Measurements from ENCODE around the gene RAET1L. TPM values are rescaled to one million over a fixed set of nuclear protein-coding genes. Genes with fewer than 3 reads are reported as not detected.
A peak's percentile ranks its signal among the peaks of the same experiment; 100 is the strongest.

The RAET1L gene
- total RNA-seq, 4 donors from 2014 or later: 1.2 to 7.1 (median 3.6) TPM

- no peak overlapping the region for H3K4me3 ChIP-seq (ENCODE audit: low read depth, poor library complexity, severe bottlenecking)
- no peak for DNase-seq (ENCODE audit: low spot score in 2 of 2)
- intact Hi-C loops (cut with DNase I; ENCODE audit: low total_unique reads): no loop called here
- 84 to 87% methylated on average over 19 of the region's 19 CpGs for WGBS, 2 donors
- TF ChIP-seq POLR2A (IDR thresholded peaks at IDR 0.05) (no peak), CTCF (IDR thresholded peaks at IDR 0.05) (no peak)
Observed at GRCh38 chr6:150043501-150044412, 18.4 kb upstream of the RAET1L start.

GRCh38 chr6:150043096-150043495, 17.8 kb upstream of the RAET1L start:
- 87 to 94% methylated on average over 13 of the region's 13 CpGs for WGBS, 2 donors
- DNase-seq (ENCODE audit: low spot score in 2 of 2): no peak
- TF ChIP-seq CTCF (IDR thresholded peaks at IDR 0.05): no peak
- intact Hi-C loops (cut with DNase I; ENCODE audit: low total_unique reads): no loop called here
- no peak overlapping the region for H3K4me3 ChIP-seq (ENCODE audit: low read depth, poor library complexity, severe bottlenecking)

GRCh38 chr6:150038202-150039062, 13.1 kb upstream of the RAET1L start:
- TF ChIP-seq POLR2A (IDR thresholded peaks at IDR 0.05): no peak
- TF ChIP-seq CTCF (IDR thresholded peaks at IDR 0.05): no peak
- DNase-seq (ENCODE audit: low spot score in 2 of 2): no peak
- H3K4me3 ChIP-seq (ENCODE audit: low read depth, poor library complexity, severe bottlenecking): no peak overlapping the region
- intact Hi-C loops (cut with DNase I; ENCODE audit: low total_unique reads): no loop called here
- 6 to 9% methylated on average over 21 of the region's 21 CpGs for WGBS, 2 donors

GRCh38 chr6:150037526-150038201, 12.3 kb upstream of the RAET1L start:
- intact Hi-C loops (cut with DNase I; ENCODE audit: low total_unique reads): no loop called here
- no peak overlapping the region for H3K4me3 ChIP-seq (ENCODE audit: low read depth, poor library complexity, severe bottlenecking)
- WGBS, 2 donors: 2 to 4% methylated on average over 45 to 48 of the region's 55 CpGs
- no peak for TF ChIP-seq POLR2A (IDR thresholded peaks at IDR 0.05)
- TF ChIP-seq CTCF (IDR thresholded peaks at IDR 0.05): no peak
- no peak for DNase-seq (ENCODE audit: low spot score in 2 of 2)

GRCh38 chr6:150036081-150036480, 10.7 kb upstream of the RAET1L start:
- H3K4me3 ChIP-seq (ENCODE audit: low read depth, poor library complexity, severe bottlenecking): no peak overlapping the region
- 63 to 73% methylated on average over 5 of the region's 5 CpGs for WGBS, 2 donors
- intact Hi-C loops (cut with DNase I; ENCODE audit: low total_unique reads): no loop called here
- TF ChIP-seq CTCF (IDR thresholded peaks at IDR 0.05) (no peak), POLR2A (IDR thresholded peaks at IDR 0.05) (no peak)
- DNase-seq (ENCODE audit: low spot score in 2 of 2): peak in 1 of 2 donors; percentile 54

Data from lower leg skin (tissue), 4 donors.